Measurements from ENCODE around the gene OGFOD3. TPM values are rescaled to one million over a fixed set of nuclear protein-coding genes. Genes with fewer than 3 reads are reported as not detected.

Gene OGFOD3
- total and polyA plus RNA-seq, 2 donors (not counting 3 experiments of a cell fraction or from before 2014, with no cell fraction given), result 31.7 to 34.8 TPM

- no peak for FAIRE-seq
- no TSS peak for BruUV-seq (replicated peaks)
- POLR2A ChIA-PET, result no interaction called here
Observed at GRCh38 chr17:82370471-82371332, 47.7 kb downstream of the OGFOD3 start.

More at GRCh38 chr17:82370471-82371332, 47.7 kb downstream of the OGFOD3 start:
- dilution Hi-C loops (cut with MboI; ENCODE audit: extremely low pct_ligation_motif_present, low sequenced_read_pairs), result no loop called here
- Histone ChIP-seq H3K4me3 (replicated peaks in 1 of 3; ENCODE audit: insufficient read depth in 1 of 3, low read depth in 1 of 3, low read length in 3 of 3) (no peak overlapping the region), H3K9me1 (replicated peaks; ENCODE audit: control insufficient read depth, extremely low read depth, insufficient read depth, low read length) (no peaks in the 10 kb centered on the region), H2AFZ (ENCODE audit: low read depth, low read length) (no peak overlapping the region), H3K4me1 (ENCODE audit: control insufficient read depth, extremely low read depth, insufficient read depth, low read length) (no peaks in the 10 kb centered on the region), H4K20me1 (replicated peaks; ENCODE audit: control insufficient read depth, extremely low read depth, insufficient read depth, low read length) (no peaks in the 10 kb centered on the region), H3K27me3 (ENCODE audit: control insufficient read depth in 2 of 2, insufficient read depth in 2 of 2, low read length in 2 of 2) (peaks cover 29 to 32% of the 10 kb centered on the region in 2 experiments), H3K27ac (ENCODE audit: insufficient read depth, low read depth, low read length) (no peak overlapping the region), H3K9me3 (replicated peaks; ENCODE audit: control insufficient read depth, insufficient read depth, low read length) (no peaks in the 10 kb centered on the region), H3K4me2 (ENCODE audit: insufficient read depth, low read length) (no peak overlapping the region), H3K79me2 (ENCODE audit: control insufficient read depth, insufficient read depth, low read length) (no peaks in the 10 kb centered on the region), H3K9ac (replicated peaks; ENCODE audit: extremely low read depth, insufficient read depth, low read length) (no peak overlapping the region), H3K36me3 (ENCODE audit: control insufficient read depth in 2 of 2, extremely low read depth in 1 of 2, insufficient read depth in 2 of 2, low read length in 2 of 2) (no peaks in the 10 kb centered on the region)
- CTCF ChIA-PET, result interaction anchor here (1.2 to 1.7 kb wide), 4 partner anchors 14 to 184 kb away, joined by 4 to 5 read pairs (median 4); no protein-coding TSS in a partner anchor
- no peak for TF ChIP-seq EZH2 (IDR thresholded peaks at IDR 0.05; ENCODE audit: borderline replicate concordance, low read depth, low read length, severe bottlenecking)
- no peak for TF ChIP-seq MAX (IDR thresholded peaks at IDR 0.05; ENCODE audit: insufficient read depth, insufficient read length)
- no peak for TF ChIP-seq CTCF (IDR thresholded peaks at IDR 0.05; ENCODE audit: extremely low read depth in 1 of 2, insufficient read depth in 1 of 2, low read depth in 1 of 2, low read length in 2 of 2)
- no peak for TF ChIP-seq POLR2AphosphoS5 (IDR thresholded peaks at IDR 0.05; ENCODE audit: insufficient read depth, low read depth, low read length)
- no peak for TF ChIP-seq GATA2 (IDR thresholded peaks at IDR 0.05; ENCODE audit: insufficient read depth, insufficient read length, low read depth, low read length)
- no peak for TF ChIP-seq POLR2A (IDR thresholded peaks at IDR 0.05; ENCODE audit: low read depth, low read length)
- TF ChIP-seq JUN (IDR thresholded peaks at IDR 0.05; ENCODE audit: borderline replicate concordance, insufficient read depth, insufficient read length, low read depth), result no peak
- TF ChIP-seq FOS (IDR thresholded peaks at IDR 0.05; ENCODE audit: borderline replicate concordance, insufficient read depth, low read length), result no peak
- no peak for DNase-seq (ENCODE audit: low read depth, low spot score)
- intact Hi-C loops (cut with micrococcal nuclease), result no loop called here

All from endothelial cell of umbilical vein (primary cell).